Psoas muscle (tissue), 8 donors: ENCODE data around the gene KIF21B. TPM values are rescaled to one million over a fixed set of nuclear protein-coding genes. Genes with fewer than 3 reads are reported as not detected.

Experiments
- ATAC-seq, 4 donors: fragments of 200-7000 bp; cut with Tn5 transposase; one replicate each; pipeline ENCODE4 v1.9.1; 2020; ENCODE audit warnings: moderate library complexity in 3 of 4, mild to moderate bottlenecking in 2 of 4
- DNase-seq, 2 donors: peaks; one replicate each; pipeline ENCODE4 v3.0.0-alpha.2; 2020
- H3K27ac ChIP-seq: fragments of 200-600 bp; one replicate; pipeline ENCODE4 v1.8.0; 2022
- H3K27me3 ChIP-seq, 3 donors: fragments of 200-600 bp in 1 of 3; one replicate each; pipeline versions ENCODE4 v1.6.1 to v1.8.0; 2013 to 2022; ENCODE audit warnings: low read length in 2 of 3, mild to moderate bottlenecking in 2 of 3, moderate library complexity in 1 of 3; ENCODE audit not compliant: insufficient read depth in 3 of 3
- H3K36me3 ChIP-seq, 2 donors: fragments of 200-600 bp in 1 of 2; one replicate each; pipeline versions ENCODE4 v1.6.1 to v1.8.0; 2013 to 2022; ENCODE audit warnings: low read depth in 1 of 2, mild to moderate bottlenecking in 1 of 2, moderate library complexity in 1 of 2; ENCODE audit not compliant: insufficient read depth in 1 of 2
- H3K4me1 ChIP-seq: fragments of 200-600 bp; one replicate; pipeline ENCODE4 v1.8.0; 2022
- H3K4me3 ChIP-seq: fragments of 200-600 bp; one replicate; pipeline ENCODE4 v1.8.0; 2022; ENCODE audit warnings: mild to moderate bottlenecking
- H3K9me3 ChIP-seq: fragments of 200-600 bp; one replicate; pipeline ENCODE4 v1.8.0; 2022
- WGBS, 3 donors: extraction: QIAGEN DNeasy Blood & Tissue Kit; methylation state at CpG; one replicate each; pipeline versions ENCODE4 v1.1.6 to v1.1.7; 2013; 5-methylcytosine and 5-hydroxymethylcytosine counted together
- intact Hi-C, 2 donors: fragments of 100-400 bp; cut with DNase I; formaldehyde crosslinking; loops; one replicate each; pipeline versions ENCODE4 v1.11.0 to v1.14.2; 2022
- polyA plus RNA-seq, 3 donors: library from polyadenylated mRNA; stranded (reverse); fragments of 200-250 nt; gene quantifications; one replicate each; pipeline ENCODE4 v1.2.3, GENCODE V29; 2013
- total RNA-seq, 4 donors: library from RNA; stranded (reverse); fragmentation: NEBNext Ultra II Directional in 2 of 4; extraction: Animal tissue kit (Norgen Biotek cat#: 25700) in 2 of 4; gene quantifications; one replicate each; pipeline versions ENCODE4 v1.2.1 to v1.2.4, GENCODE V29; 2021 to 2023
- TF ChIP-seq, protein P1 (sequence below): fragments of 200-600 bp; IDR thresholded peaks from one replicate; pipeline ENCODE4 v1.8.0; 2022; ENCODE audit warnings: antibody characterized with exemption
- donor health status: healthy with polysubstance abuse.
- donor health status: DM: no; HTN: no; CAD: no; lungs with moderate emphysema.
- donor health status: Bipolar disorder and iron deficiency.
- donor health status: healthy.
- donor health status: DM: yes; HTN: yes; CAD: no.
- donor health status: DM: no; HTN: no; CAD: no.
- donor health status: DM: no; HTN: no; CAD: no.
- donor health status: DM: yes; HTN: yes; CAD: no.

KIF21B gene
- total and polyA plus RNA-seq, 7 donors, result 0.04 to 0.81 (median 0.20) TPM

- H3K27me3 ChIP-seq, result no peaks in the 10 kb centered on the region
- intact Hi-C loops, result no loop called here
- no peaks in the 10 kb centered on the region for H3K4me1 ChIP-seq
- 39 to 60% (median 40%) methylated on average over 5 of the region's 5 CpGs for WGBS, 3 donors
- TF ChIP-seq, protein P1, sequence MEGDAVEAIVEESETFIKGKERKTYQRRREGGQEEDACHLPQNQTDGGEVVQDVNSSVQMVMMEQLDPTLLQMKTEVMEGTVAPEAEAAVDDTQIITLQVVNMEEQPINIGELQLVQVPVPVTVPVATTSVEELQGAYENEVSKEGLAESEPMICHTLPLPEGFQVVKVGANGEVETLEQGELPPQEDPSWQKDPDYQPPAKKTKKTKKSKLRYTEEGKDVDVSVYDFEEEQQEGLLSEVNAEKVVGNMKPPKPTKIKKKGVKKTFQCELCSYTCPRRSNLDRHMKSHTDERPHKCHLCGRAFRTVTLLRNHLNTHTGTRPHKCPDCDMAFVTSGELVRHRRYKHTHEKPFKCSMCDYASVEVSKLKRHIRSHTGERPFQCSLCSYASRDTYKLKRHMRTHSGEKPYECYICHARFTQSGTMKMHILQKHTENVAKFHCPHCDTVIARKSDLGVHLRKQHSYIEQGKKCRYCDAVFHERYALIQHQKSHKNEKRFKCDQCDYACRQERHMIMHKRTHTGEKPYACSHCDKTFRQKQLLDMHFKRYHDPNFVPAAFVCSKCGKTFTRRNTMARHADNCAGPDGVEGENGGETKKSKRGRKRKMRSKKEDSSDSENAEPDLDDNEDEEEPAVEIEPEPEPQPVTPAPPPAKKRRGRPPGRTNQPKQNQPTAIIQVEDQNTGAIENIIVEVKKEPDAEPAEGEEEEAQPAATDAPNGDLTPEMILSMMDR, result no peak
- H3K27ac ChIP-seq, result no peak overlapping the region
- ATAC-seq (peak in 1 of 4 donors; percentile 74), DNase-seq (no peak)
- no peaks in the 10 kb centered on the region for H3K9me3 ChIP-seq
- H3K4me3 ChIP-seq, result no peak overlapping the region
- H3K36me3 ChIP-seq, result peaks cover 0 to 98% of the 10 kb centered on the region in 2 donors
Observed at GRCh38 chr1:201059871-201060555, 36.5 kb upstream of the KIF21B start.

GRCh38 chr1:201059401-201059800, 35.9 kb upstream of the KIF21B start:
- no peak for ATAC-seq
- Histone ChIP-seq H3K27me3 (no peaks in the 10 kb centered on the region), H3K4me1 (no peaks in the 10 kb centered on the region), H3K27ac (no peak overlapping the region), H3K9me3 (no peaks in the 10 kb centered on the region), H3K36me3 (peaks cover 0 to 98% of the 10 kb centered on the region in 2 donors), H3K4me3 (no peak overlapping the region)
- intact Hi-C loops, result no loop called here
- 83 to 93% (median 89%) methylated on average over 3 of the region's 3 CpGs for WGBS, 3 donors
- no peak for DNase-seq
- TF ChIP-seq, protein P1, result no peak

- Histone ChIP-seq H3K27me3 (no peaks in the 10 kb centered on the region), H3K36me3 (peaks cover 0 to 100% of the 10 kb centered on the region in 2 donors), H3K27ac (no peak overlapping the region), H3K9me3 (no peaks in the 10 kb centered on the region), H3K4me1 (no peaks in the 10 kb centered on the region), H3K4me3 (no peak overlapping the region)
- DNase-seq (no peak), ATAC-seq (no peak)
- TF ChIP-seq, protein P1, result no peak
- intact Hi-C loops, result no loop called here
- WGBS, 3 donors, result 38 to 49% (median 38%) methylated on average over 10 of the region's 10 CpGs
Observed at GRCh38 chr1:201054091-201054543, 30.6 kb upstream of the KIF21B start.

- no peaks in the 10 kb centered on the region for H3K4me1 ChIP-seq
- 85 to 90% (median 89%) methylated on average over 22 of the region's 22 CpGs for WGBS, 3 donors
- H3K4me3 ChIP-seq, result no peak overlapping the region
- H3K9me3 ChIP-seq, result no peaks in the 10 kb centered on the region
- ATAC-seq, result peak in 2 of 4 donors; percentile 4 to 14
- TF ChIP-seq, protein P1, result no peak
- H3K27ac ChIP-seq, result no peak overlapping the region
- no peak for DNase-seq
- intact Hi-C loops, result no loop called here
- H3K36me3 ChIP-seq, result peaks cover 0 to 100% of the 10 kb centered on the region in 2 donors
- no peaks in the 10 kb centered on the region for H3K27me3 ChIP-seq
Observed at GRCh38 chr1:201053155-201053860, 29.8 kb upstream of the KIF21B start.
